Ovary (tissue), 9 donors: ENCODE measurements around the gene FIBCD1. TPM values are rescaled to one million over a fixed set of nuclear protein-coding genes. Genes with fewer than 3 reads are reported as not detected.
A peak's percentile ranks its signal among the peaks of the same experiment; 100 is the strongest.

Source experiments
- DNase-seq, 5 donors: peaks; one replicate each; pipeline ENCODE4 v3.0.0-alpha.2; 2019 to 2020
- H3K27ac ChIP-seq, 2 donors: fragments of 200-600 bp; one replicate each; pipeline versions ENCODE4 v1.5.1 to v1.8.0; 2019 to 2022
- H3K27me3 ChIP-seq: fragments of 200-600 bp; one replicate; pipeline ENCODE4 v1.8.0; 2022
- H3K36me3 ChIP-seq: fragments of 200-600 bp; sonication (generic); one replicate; pipeline ENCODE4 v1.5.1; 2019
- H3K4me1 ChIP-seq: one replicate; pipeline ENCODE4 v1.8.1; 2013; ENCODE audit warnings: mild to moderate bottlenecking, moderate library complexity; ENCODE audit not compliant: insufficient read depth
- H3K4me3 ChIP-seq: fragments of 200-600 bp; sonication (generic); one replicate; pipeline ENCODE4 v1.5.1; 2017
- H3K9me3 ChIP-seq, 2 donors: fragments of 200-600 bp in 1 of 2; sonication (generic) in 1 of 2; one replicate each; pipeline versions ENCODE4 v1.5.1 to v1.8.1; 2013 to 2019; ENCODE audit warnings: mild to moderate bottlenecking in 1 of 2, moderate library complexity in 1 of 2
- CTCF ChIP-seq, 3 donors: fragments of 450-650 bp in 2 of 3; fragments of 200-600 bp in 1 of 3; IDR thresholded peaks; one replicate each; pipeline versions ENCODE4 v1.5.1 to v1.8.0; 2016 to 2022; ENCODE audit warnings: antibody characterized with exemption in 3 of 3, mild to moderate bottlenecking in 1 of 3
- EP300 ChIP-seq: sonication (generic); formaldehyde crosslinking; IDR thresholded peaks from one replicate; pipeline ENCODE4 v1.6.1; 2017; ENCODE audit warnings: antibody characterized with exemption
- POLR2A ChIP-seq: fragments of 450-650 bp; IDR thresholded peaks from one replicate; pipeline ENCODE4 v1.6.1; 2017; ENCODE audit warnings: antibody characterized with exemption, mild to moderate bottlenecking, moderate library complexity
- WGBS, 3 donors: extraction: QIAGEN DNeasy Blood & Tissue Kit in 1 of 3; methylation state at CpG; one replicate each; pipeline versions ENCODE4 v1.1.5 to v1.1.7; 2013 to 2017; 5-methylcytosine and 5-hydroxymethylcytosine counted together
- intact Hi-C, 4 donors: fragments of 100-400 bp; cut with DNase I; formaldehyde crosslinking; loops; one replicate each; pipeline versions ENCODE4 v1.11.0 to v1.15.1; 2022 to 2023
- polyA plus RNA-seq, 2 donors: library from polyadenylated mRNA; stranded (reverse); fragments of 200-250 nt in 1 of 2; fragments of 350-450 nt in 1 of 2; fragmentation: Illumina TruSeq in 1 of 2; extraction: RNeasy Lipid Tissue Mini Kit (QIAGEN cat#74804) in 1 of 2; gene quantifications; one replicate each; pipeline ENCODE4 v1.2.3, GENCODE V29; 2013 to 2014
- total RNA-seq, 7 donors: library from RNA; depleted of rRNA in 2 of 7; stranded (reverse); fragments of >200 nt in 2 of 7; fragmentation: NEBNext Ultra II Directional in 3 of 7; extraction: Animal tissue kit (Norgen Biotek cat#: 25700) in 3 of 7; gene quantifications; one replicate each; pipeline versions ENCODE4 v1.1.0 to v1.2.4, GENCODE V29; 2016 to 2023
- donor health status: DM: no; HTN: no; CAD: no; lungs with moderate emphysema.
- donor health status: DM: no; HTN: no; CAD: no.
- donor health status: Bipolar disorder and iron deficiency.
- donor health status: DM: yes; HTN: yes; CAD: no.
- donor health status: DM: no; HTN: no; CAD: no.
- donor health status: DM: yes; HTN: yes; CAD: no.

The FIBCD1 gene
- total and polyA plus RNA-seq, 9 donors, result 0.06 to 0.45 (median 0.12) TPM; not detected in 3

- TF ChIP-seq POLR2A (no peak), CTCF (IDR thresholded peaks at IDR 0.05) (no peak), EP300 (no peak)
- WGBS, 3 donors, result 60 to 61% (median 61%) methylated on average over 8 of the region's 8 CpGs
- no peak overlapping the region for H3K4me3 ChIP-seq
- no peaks in the 10 kb centered on the region for H3K27me3 ChIP-seq
- peak overlapping the region in 1 of 2 donors; percentile 53 for H3K27ac ChIP-seq
- intact Hi-C loops, result loop anchor here (2.0 to 10.0 kb wide), 6 partner anchors 89 to 397 kb away; no protein-coding TSS in a partner anchor
- peaks cover 5% of the 10 kb centered on the region for H3K4me1 ChIP-seq
- H3K9me3 ChIP-seq, result no peaks in the 10 kb centered on the region
- DNase-seq, result no peak
- no peaks in the 10 kb centered on the region for H3K36me3 ChIP-seq
Measured at GRCh38 chr9:130861372-130862180, 77.5 kb downstream of the FIBCD1 start.

DNA sequence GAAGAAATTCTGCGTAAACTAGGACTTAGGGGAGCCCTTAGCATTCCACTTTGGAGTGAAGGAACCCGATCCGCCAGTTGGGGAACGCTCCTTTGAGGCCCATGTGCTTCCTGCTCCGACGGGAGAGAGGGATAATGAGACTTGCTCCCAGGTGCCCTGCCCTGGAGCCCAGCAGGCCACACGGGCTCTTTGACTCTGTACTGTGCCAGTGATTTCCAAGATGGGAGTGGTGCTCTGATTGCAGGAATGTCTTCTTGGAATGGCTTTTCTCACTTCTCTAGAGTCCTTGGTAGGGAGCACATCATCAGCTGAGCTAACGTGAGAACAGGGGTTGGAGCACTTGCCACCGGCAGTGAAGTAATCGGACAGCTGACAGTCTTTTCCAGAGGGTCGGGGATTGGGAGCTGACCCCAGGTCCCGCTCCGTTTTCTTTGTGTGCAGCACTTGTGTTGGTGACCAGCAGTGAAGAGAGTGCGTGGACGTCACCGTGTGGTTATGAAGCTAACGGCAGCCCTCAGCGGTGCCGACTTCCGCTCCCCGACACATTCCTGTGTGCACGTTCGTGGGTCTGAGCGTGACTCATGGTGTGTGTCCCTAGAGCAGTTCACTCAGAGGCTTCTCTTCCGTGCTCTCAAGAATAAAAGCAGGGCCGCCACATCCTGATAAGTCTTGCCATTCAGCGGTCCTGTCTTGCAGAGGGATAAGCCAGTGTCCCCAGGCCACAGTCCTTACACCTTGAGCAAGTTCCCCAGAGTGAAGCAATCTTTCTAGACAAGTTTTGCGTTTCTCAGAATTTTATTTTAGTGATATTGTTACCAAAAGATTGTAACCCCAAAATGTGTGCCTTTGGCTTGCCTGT lies 78.4 kb downstream of the FIBCD1 start:
- no peaks in the 10 kb centered on the region for H3K36me3 ChIP-seq
- peak overlapping the region in 1 of 2 donors; percentile 53 for H3K27ac ChIP-seq
- 18 to 36% (median 19%) methylated on average over 28 of the region's 28 CpGs for WGBS, 3 donors
- peaks cover 5% of the 10 kb centered on the region for H3K4me1 ChIP-seq
- H3K4me3 ChIP-seq, result no peak overlapping the region
- no peaks in the 10 kb centered on the region for H3K27me3 ChIP-seq
- intact Hi-C loops, result loop anchor here (5.0 to 10.0 kb wide), 5 partner anchors 88 to 396 kb away; no protein-coding TSS in a partner anchor
- no peaks in the 10 kb centered on the region for H3K9me3 ChIP-seq
- DNase-seq, result peak; percentile 79 to 88 (median 83)
- TF ChIP-seq CTCF (IDR thresholded peaks at IDR 0.05), result peak in 2 of 3 donors; percentile 64 to 71
- no peak for TF ChIP-seq EP300

DNA sequence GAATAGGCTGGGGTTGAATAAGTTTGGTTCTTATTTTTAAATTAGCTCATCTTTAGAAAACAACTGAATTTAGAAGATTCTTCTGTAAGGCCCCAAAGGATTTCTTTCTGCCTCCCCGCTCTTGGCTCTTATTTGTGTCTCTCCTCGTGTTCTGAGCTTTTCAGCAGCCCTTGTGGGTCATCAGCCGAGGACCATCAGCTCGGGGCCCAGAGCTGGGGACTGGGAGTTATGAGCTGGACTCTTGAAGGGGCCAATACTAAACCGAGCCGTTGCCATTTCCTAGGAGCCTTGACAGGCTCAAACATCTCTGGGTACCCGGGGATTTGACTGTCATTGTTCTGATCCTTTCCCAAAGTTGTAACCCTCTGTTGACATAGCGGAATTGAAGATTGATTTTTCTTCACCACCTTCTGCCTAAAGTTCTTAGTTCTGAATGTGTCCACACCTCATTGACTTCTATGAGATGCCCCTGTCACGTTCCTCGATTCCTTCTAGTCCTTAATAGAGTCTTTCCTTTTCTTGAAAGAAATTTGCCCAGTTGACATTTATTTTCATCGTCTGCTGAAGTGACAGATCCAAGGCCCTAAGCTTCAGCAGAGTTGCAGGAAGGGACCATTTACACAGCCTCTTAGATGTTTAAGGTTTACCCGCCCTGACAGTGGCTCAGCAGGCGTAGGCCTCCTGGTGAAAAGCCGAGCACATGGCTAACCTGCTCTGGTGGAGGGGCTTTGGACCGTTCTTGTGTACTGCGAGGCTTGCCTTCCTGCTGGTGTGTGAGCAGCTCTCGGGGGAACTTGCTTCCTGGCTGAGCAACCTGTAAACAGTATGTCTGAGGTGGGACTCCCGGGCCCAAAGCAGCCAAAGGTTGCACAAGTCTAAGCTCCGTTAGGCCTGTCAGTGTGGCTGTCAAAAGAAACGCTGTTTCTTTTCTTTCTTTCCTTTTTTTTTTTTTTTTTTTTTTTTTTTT lies 80.0 kb downstream of the FIBCD1 start:
- Histone ChIP-seq H3K4me3 (no peak overlapping the region), H3K27me3 (no peaks in the 10 kb centered on the region), H3K36me3 (no peaks in the 10 kb centered on the region), H3K9me3 (no peaks in the 10 kb centered on the region), H3K4me1 (peaks cover 5% of the 10 kb centered on the region), H3K27ac (no peak overlapping the region)
- intact Hi-C loops, result no loop called here
- 70 to 76% (median 72%) methylated on average over 20 of the region's 20 CpGs for WGBS, 3 donors
- TF ChIP-seq POLR2A (no peak), EP300 (no peak), CTCF (IDR thresholded peaks at IDR 0.05) (no peak)
- DNase-seq, result no peak
